Naive thymus-derived CD8-positive, alpha-beta T cell (primary cell): Measurements from ENCODE around the gene CNGB1. TPM values are rescaled to one million over a fixed set of nuclear protein-coding genes. Genes with fewer than 3 reads are reported as not detected.

ENCODE experiments used
- ATAC-seq, 2 donors: fragments of 150-1000 bp; cut with Tn5 transposase in 1 of 2; sonication (Bioruptor Pico), chemical (Tn5 transposase) in 1 of 2; 1 replicate in 1 of 2; 2 replicates in 1 of 2; pipeline ENCODE4 v1.10.0; 2021; ENCODE audit warnings: mild to moderate bottlenecking in 2 of 2, moderate library complexity in 2 of 2
- POLR2A ChIA-PET: fragments of 350-600 bp; sonication (Branson Sonifier 250); formaldehyde crosslinking; loops from one replicate; lab custom pipeline; 2021; ENCODE audit warnings: antibody characterized with exemption; lab: Charles Lee
- DNase-seq, 10 donors: peaks; one replicate each; pipeline versions ENCODE4 v3.0.0 to v3.0.0-alpha.2; 2020 to 2022
- H3K27ac Mint-ChIP-seq, 10 donors: one replicate each; pipeline ENCODE4 v1.8.0; 2020 to 2022; ENCODE audit warnings: mild to moderate bottlenecking in 10 of 10, mixed read lengths in 10 of 10, moderate library complexity in 4 of 10, inconsistent platforms in 1 of 10
- H3K27me3 Mint-ChIP-seq, 5 donors: one replicate each; pipeline ENCODE4 v1.8.0; 2021 to 2022; ENCODE audit warnings: mixed read lengths in 5 of 5
- H3K36me3 Mint-ChIP-seq, 3 donors: one replicate each; pipeline ENCODE4 v1.8.0; 2020 to 2022; ENCODE audit warnings: mixed read lengths in 3 of 3, mild to moderate bottlenecking in 2 of 3, inconsistent platforms in 1 of 3
- H3K4me1 Mint-ChIP-seq, 4 donors: one replicate each; pipeline ENCODE4 v1.8.0; 2021 to 2022; ENCODE audit warnings: mixed read lengths in 4 of 4
- H3K4me3 Mint-ChIP-seq, 10 donors: one replicate each; pipeline ENCODE4 v1.8.0; 2020 to 2022; ENCODE audit warnings: mild to moderate bottlenecking in 10 of 10, mixed read lengths in 10 of 10, moderate library complexity in 6 of 10, inconsistent platforms in 1 of 10
- H3K9me3 Mint-ChIP-seq, 9 donors: one replicate each; pipeline ENCODE4 v1.8.0; 2020 to 2022; ENCODE audit warnings: mixed read lengths in 9 of 9, mild to moderate bottlenecking in 3 of 9, inconsistent platforms in 1 of 9, moderate library complexity in 1 of 9
- polyA plus RNA-seq, 3 donors: library from polyadenylated mRNA; unstranded; fragments of 300-500 nt; fragmentation: Illumina TruSeq; gene quantifications; one replicate each; pipeline ENCODE4 v1.2.3, GENCODE V29; 2021
- total RNA-seq, 8 experiments: library from RNA in 2 of 8; stranded (reverse) in 2 of 8; gene quantifications; one replicate each; pipeline ENCODE4 v1.2.3 and lab custom pipeline; 2021 to 2026

CNGB1 gene
- total and polyA plus RNA-seq, 5 experiments from 2014 or later: not detected

- DNase-seq: no peak
- Mint-ChIP-seq H3K27me3 (no peaks in the 10 kb centered on the region), H3K4me1 (peaks cover 0 to 9% (median under 1%) of the 10 kb centered on the region in 4 donors), H3K36me3 (no peaks in the 10 kb centered on the region), H3K27ac (no peak overlapping the region), H3K9me3 (no peaks in the 10 kb centered on the region), H3K4me3 (no peak overlapping the region)
- ATAC-seq: no peak
- POLR2A ChIA-PET: no interaction called here
Measured at GRCh38 chr16:57969451-57970123, 1.3 kb downstream of the CNGB1 start.

GRCh38 chr16:57967916-57968315 is 3.0 kb downstream of the CNGB1 start:
- DNase-seq (no peak), ATAC-seq (no peak)
- H3K36me3 Mint-ChIP-seq: no peaks in the 10 kb centered on the region
- H3K4me3 Mint-ChIP-seq: no peak overlapping the region
- H3K4me1 Mint-ChIP-seq: peaks cover 0 to 9% (median under 1%) of the 10 kb centered on the region in 4 donors
- POLR2A ChIA-PET: no interaction called here
- H3K9me3 Mint-ChIP-seq: no peaks in the 10 kb centered on the region
- no peaks in the 10 kb centered on the region for H3K27me3 Mint-ChIP-seq
- H3K27ac Mint-ChIP-seq: no peak overlapping the region

- H3K27me3 Mint-ChIP-seq: no peaks in the 10 kb centered on the region
- ATAC-seq: no peak
- H3K36me3 Mint-ChIP-seq: no peaks in the 10 kb centered on the region
- H3K4me1 Mint-ChIP-seq: peaks cover 0 to 4% (median 0%) of the 10 kb centered on the region in 4 donors
- POLR2A ChIA-PET: no interaction called here
- H3K4me3 Mint-ChIP-seq: no peak overlapping the region
- no peak overlapping the region for H3K27ac Mint-ChIP-seq
- H3K9me3 Mint-ChIP-seq: no peaks in the 10 kb centered on the region
- no peak for DNase-seq
Measured at GRCh38 chr16:57966986-57967385, 3.9 kb downstream of the CNGB1 start.

GRCh38 chr16:57966204-57966771 is 4.6 kb downstream of the CNGB1 start:
- Mint-ChIP-seq H3K27ac (peak overlapping the region in 1 of 10 donors; percentile 68), H3K4me3 (no peak overlapping the region), H3K4me1 (peaks cover 0 to 3% (median 0%) of the 10 kb centered on the region in 4 donors), H3K27me3 (no peaks in the 10 kb centered on the region), H3K36me3 (no peaks in the 10 kb centered on the region), H3K9me3 (no peaks in the 10 kb centered on the region)
- DNase-seq: no peak
- ATAC-seq: no peak
- POLR2A ChIA-PET: no interaction called here

GRCh38 chr16:57964157-57964700 is 6.7 kb downstream of the CNGB1 start:
- no peak for ATAC-seq
- H3K4me1 Mint-ChIP-seq: peaks cover 0 to 3% (median 0%) of the 10 kb centered on the region in 4 donors
- H3K4me3 Mint-ChIP-seq: no peak overlapping the region
- H3K27me3 Mint-ChIP-seq: no peaks in the 10 kb centered on the region
- POLR2A ChIA-PET: no interaction called here
- H3K36me3 Mint-ChIP-seq: no peaks in the 10 kb centered on the region
- no peak for DNase-seq
- H3K9me3 Mint-ChIP-seq: no peaks in the 10 kb centered on the region
- no peak overlapping the region for H3K27ac Mint-ChIP-seq

- ATAC-seq (no peak), DNase-seq (no peak)
- Mint-ChIP-seq H3K4me3 (no peak overlapping the region), H3K27me3 (peaks cover 0 to 2% (median 0%) of the 10 kb centered on the region in 5 donors), H3K27ac (peak overlapping the region in 1 of 10 donors; percentile 68), H3K9me3 (no peaks in the 10 kb centered on the region), H3K36me3 (no peaks in the 10 kb centered on the region), H3K4me1 (peaks cover 0 to 3% (median 0%) of the 10 kb centered on the region in 4 donors)
- POLR2A ChIA-PET: no interaction called here
Measured at GRCh38 chr16:57962756-57963155, 8.2 kb downstream of the CNGB1 start.

- no peak for ATAC-seq
- H3K27ac Mint-ChIP-seq: peak overlapping the region in 1 of 10 donors; percentile 24
Measured at GRCh38 chr16:57962046-57962445, 8.9 kb downstream of the CNGB1 start.

GRCh38 chr16:57961538-57961937 is 9.4 kb downstream of the CNGB1 start:
- H3K9me3 Mint-ChIP-seq: no peaks in the 10 kb centered on the region
- ATAC-seq: no peak
- H3K27me3 Mint-ChIP-seq: peaks cover 0 to 2% (median 0%) of the 10 kb centered on the region in 5 donors
- peaks cover 0 to 3% (median 0%) of the 10 kb centered on the region in 4 donors for H3K4me1 Mint-ChIP-seq
- H3K27ac Mint-ChIP-seq: peak overlapping the region in 2 of 10 donors; percentile 16 to 24
- POLR2A ChIA-PET: no interaction called here
- H3K36me3 Mint-ChIP-seq: no peaks in the 10 kb centered on the region
- no peak for DNase-seq
- no peak overlapping the region for H3K4me3 Mint-ChIP-seq

More at GRCh38 chr16:57962046-57962445, 8.9 kb downstream of the CNGB1 start:
- H3K4me1 Mint-ChIP-seq: peaks cover 0 to 3% (median 0%) of the 10 kb centered on the region in 4 donors
- H3K27me3 Mint-ChIP-seq: peaks cover 0 to 2% (median 0%) of the 10 kb centered on the region in 5 donors
- no peak overlapping the region for H3K4me3 Mint-ChIP-seq
- POLR2A ChIA-PET: no interaction called here
- no peaks in the 10 kb centered on the region for H3K36me3 Mint-ChIP-seq
- DNase-seq: no peak
- H3K9me3 Mint-ChIP-seq: no peaks in the 10 kb centered on the region

GRCh38 chr16:57960826-57961472 is 10.0 kb downstream of the CNGB1 start:
- Mint-ChIP-seq H3K27ac (peak overlapping the region in 1 of 10 donors; percentile 16), H3K4me1 (peaks cover 0 to 1% (median 0%) of the 10 kb centered on the region in 4 donors)
- POLR2A ChIA-PET: no interaction called here

GRCh38 chr16:57960310-57960709 is 10.6 kb downstream of the CNGB1 start:
- Mint-ChIP-seq H3K4me1 (no peaks in the 10 kb centered on the region), H3K4me3 (no peak overlapping the region), H3K27me3 (peaks cover 0 to 2% (median 0%) of the 10 kb centered on the region in 5 donors), H3K9me3 (no peaks in the 10 kb centered on the region), H3K36me3 (no peaks in the 10 kb centered on the region), H3K27ac (no peak overlapping the region)
- DNase-seq (no peak), ATAC-seq (no peak)
- POLR2A ChIA-PET: no interaction called here

More at GRCh38 chr16:57960826-57961472, 10.0 kb downstream of the CNGB1 start:
- no peak for ATAC-seq
- Mint-ChIP-seq H3K27me3 (peaks cover 0 to 2% (median 0%) of the 10 kb centered on the region in 5 donors), H3K4me3 (no peak overlapping the region), H3K9me3 (no peaks in the 10 kb centered on the region), H3K36me3 (no peaks in the 10 kb centered on the region)
- no peak for DNase-seq

- H3K9me3 Mint-ChIP-seq: no peaks in the 10 kb centered on the region
- no peak overlapping the region for H3K27ac Mint-ChIP-seq
- H3K4me1 Mint-ChIP-seq: no peaks in the 10 kb centered on the region
- ATAC-seq: no peak
- no peak overlapping the region for H3K4me3 Mint-ChIP-seq
- POLR2A ChIA-PET: no interaction called here
- H3K27me3 Mint-ChIP-seq: peaks cover 0 to 2% (median 0%) of the 10 kb centered on the region in 5 donors
- no peaks in the 10 kb centered on the region for H3K36me3 Mint-ChIP-seq
- DNase-seq: no peak
Measured at GRCh38 chr16:57959804-57960203, 11.1 kb downstream of the CNGB1 start.

- H3K27ac Mint-ChIP-seq: peak overlapping the region in 1 of 10 donors; percentile 67
- no peaks in the 10 kb centered on the region for H3K4me1 Mint-ChIP-seq
- H3K9me3 Mint-ChIP-seq: no peaks in the 10 kb centered on the region
- no peak overlapping the region for H3K4me3 Mint-ChIP-seq
- no peak for DNase-seq
- H3K27me3 Mint-ChIP-seq: peaks cover 0 to 2% (median 0%) of the 10 kb centered on the region in 5 donors
- POLR2A ChIA-PET: no interaction called here
- no peaks in the 10 kb centered on the region for H3K36me3 Mint-ChIP-seq
- ATAC-seq: no peak
Measured at GRCh38 chr16:57959121-57959520, 11.8 kb downstream of the CNGB1 start.

- Mint-ChIP-seq H3K4me1 (no peaks in the 10 kb centered on the region), H3K9me3 (no peaks in the 10 kb centered on the region), H3K27ac (no peak overlapping the region), H3K27me3 (peaks cover 0 to 3% (median 0%) of the 10 kb centered on the region in 5 donors), H3K36me3 (no peaks in the 10 kb centered on the region), H3K4me3 (no peak overlapping the region)
- POLR2A ChIA-PET: no interaction called here
- DNase-seq: no peak
- ATAC-seq: no peak
Measured at GRCh38 chr16:57958544-57958943, 12.4 kb downstream of the CNGB1 start.
